HG02610 (cell line): ENCODE measurements around the gene ADGRL4.

Experiments used
- ATAC-seq: cut with Tn5 transposase; IDR thresholded peaks from one replicate; pipeline ENCODE4 v1.9.1; 2021; ENCODE audit warnings: mild to moderate bottlenecking, moderate library complexity; ENCODE audit not compliant: unreplicated experiment

The ADGRL4 gene

DNA sequence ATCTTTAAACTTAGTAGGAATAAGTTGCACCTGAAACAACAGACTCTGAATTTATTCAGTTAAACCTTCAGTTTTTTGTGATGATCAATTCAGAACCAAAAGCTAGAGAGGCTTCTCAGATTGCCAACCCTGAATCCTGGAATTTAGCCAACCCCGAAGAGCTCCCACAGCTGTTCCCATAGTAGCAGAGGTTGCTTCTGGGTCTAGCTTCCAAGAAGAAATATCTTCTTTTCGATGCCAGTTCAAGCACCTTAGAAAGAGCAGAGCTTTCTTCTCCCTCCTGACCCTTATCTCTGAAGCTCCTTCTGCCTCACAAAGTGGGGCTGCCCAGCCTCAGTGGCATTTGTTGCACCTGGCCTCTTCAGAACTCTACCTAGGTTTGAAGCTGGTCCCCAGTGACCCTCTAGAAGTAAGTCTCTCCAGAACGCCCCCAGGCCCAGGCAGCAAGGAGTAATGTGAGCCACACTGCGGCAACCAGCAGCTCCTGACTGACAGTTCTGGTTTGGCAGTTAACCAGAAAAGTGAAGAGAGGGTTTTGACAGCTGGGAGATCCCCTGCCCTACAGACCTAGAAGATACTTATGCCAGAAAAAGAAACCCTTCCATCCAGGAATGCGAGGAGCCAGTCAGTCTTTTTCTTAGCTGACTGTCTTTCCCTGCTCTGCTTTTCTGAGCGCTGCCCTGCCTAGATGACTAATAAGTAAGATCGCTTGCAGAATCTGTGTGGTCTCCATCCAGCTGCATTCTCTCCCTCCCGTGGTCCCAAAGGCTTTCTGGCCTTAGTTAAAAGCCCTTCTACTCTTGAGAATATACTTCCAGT lies 165.9 kb downstream of the ADGRL4 start:
- peak; percentile 70 for ATAC-seq
